Spinal cord (tissue), 10 donors: ENCODE results near the gene CSNK1E. TPM values are rescaled to one million over a fixed set of nuclear protein-coding genes. Genes with fewer than 3 reads are reported as not detected.

ENCODE experiments used
- DNase-seq, 6 donors: peaks; one replicate each; pipeline versions ENCODE4 v3.0.0 to v3.0.0-alpha.2; 2013 to 2015; ENCODE audit warnings: low spot score in 6 of 6, low read depth in 4 of 6
- H3K27ac ChIP-seq: one replicate; pipeline ENCODE4 v1.5.1; 2013; ENCODE audit warnings: low read depth, low read length, control low read depth
- H3K27me3 ChIP-seq: one replicate; pipeline ENCODE4 v1.6.1; 2013; ENCODE audit warnings: low read length; ENCODE audit not compliant: control insufficient read depth, insufficient read depth
- H3K36me3 ChIP-seq: one replicate; pipeline ENCODE4 v1.6.1; 2013; ENCODE audit warnings: low read length; ENCODE audit not compliant: control insufficient read depth, insufficient read depth
- H3K4me1 ChIP-seq: one replicate; pipeline ENCODE4 v1.6.1; 2013; ENCODE audit warnings: low read length; ENCODE audit not compliant: control insufficient read depth, insufficient read depth
- H3K4me3 ChIP-seq: one replicate; pipeline ENCODE4 v1.5.1; 2013; ENCODE audit warnings: low read depth, low read length, control low read depth
- H3K9me3 ChIP-seq: one replicate; pipeline ENCODE4 v1.6.1; 2013; ENCODE audit warnings: low read length; ENCODE audit not compliant: control insufficient read depth, insufficient read depth
- WGBS: methylation state at CpG from one replicate; pipeline ENCODE4 v1.1.5; 2013; ENCODE audit warnings: missing lambda C conversion rate; ENCODE audit not compliant: insufficient coverage; 5-methylcytosine and 5-hydroxymethylcytosine counted together
- polyA plus RNA-seq, 2 donors: library from polyadenylated mRNA; unstranded; fragments of 120-200 nt; gene quantifications; one replicate each; pipeline ENCODE4 v1.2.1, GENCODE V29; 2013; ENCODE audit not compliant: insufficient read length in 2 of 2
- total RNA-seq, 2 donors: library from RNA; depleted of rRNA in 1 of 2; stranded (reverse); fragments of 120-200 nt in 1 of 2; fragments of >200 nt in 1 of 2; gene quantifications; one replicate each; pipeline versions ENCODE4 v1.2.3 to v1.2.4, GENCODE V29; 2013 to 2014
- donor health status: healthy.

CSNK1E gene
- total and polyA plus RNA-seq, 4 donors: 69.1 to 254 (median 170) TPM

GRCh38 chr22:38316364-38317121 is 690 bp downstream of the CSNK1E start:
- Histone ChIP-seq H3K9me3 (no peaks in the 10 kb centered on the region), H3K4me1 (peaks cover 57% of the 10 kb centered on the region), H3K27ac (peak overlapping the region; percentile 98), H3K4me3 (peak overlapping the region; percentile 84), H3K36me3 (peaks cover 24% of the 10 kb centered on the region), H3K27me3 (no peaks in the 10 kb centered on the region)
- peak in 4 of 6 donors; percentile 57 to 90 (median 72) for DNase-seq
- WGBS: under 1% methylated on average over 51 of the region's 52 CpGs

DNA sequence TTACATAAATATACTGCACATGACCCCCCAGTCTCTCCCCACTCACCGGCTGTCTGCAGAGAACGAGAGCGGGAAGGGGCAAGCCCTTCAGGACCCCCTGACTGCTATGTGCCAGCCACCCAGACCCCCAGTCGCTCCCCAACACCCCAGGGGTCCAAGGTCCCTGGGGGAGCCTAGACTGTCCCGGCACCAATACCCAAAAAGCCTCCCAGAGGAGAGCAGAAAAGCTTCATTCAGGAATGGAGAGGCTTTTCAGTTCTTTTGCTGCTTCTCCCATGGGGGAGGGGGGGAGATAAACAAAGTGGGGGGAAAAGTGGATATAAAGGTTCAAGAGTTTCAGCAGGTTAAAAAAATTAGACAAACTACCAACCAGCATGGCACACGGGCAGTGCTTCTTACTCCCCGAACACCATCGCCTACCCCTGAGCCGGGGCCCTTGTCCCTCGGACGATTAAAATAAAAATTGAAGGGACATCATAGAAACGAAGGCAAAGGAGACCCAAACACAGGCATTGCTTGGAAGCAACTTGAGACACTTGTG is 1.3 kb downstream of the CSNK1E start:
- H3K4me1 ChIP-seq: peaks cover 63% of the 10 kb centered on the region
- WGBS: 0% methylated on average over 11 of the region's 12 CpGs
- DNase-seq: no peak

GRCh38 chr22:38314933-38315822 is 2.1 kb downstream of the CSNK1E start:
- peak overlapping the region; percentile 98 for H3K27ac ChIP-seq
- no peaks in the 10 kb centered on the region for H3K9me3 ChIP-seq
- H3K4me3 ChIP-seq: peak overlapping the region; percentile 84
- peaks cover 70% of the 10 kb centered on the region for H3K4me1 ChIP-seq
- DNase-seq: peak in 2 of 6 donors; percentile 57 to 63
- 2% methylated on average over 14 of the region's 21 CpGs for WGBS
- H3K36me3 ChIP-seq: peaks cover 37% of the 10 kb centered on the region
- no peaks in the 10 kb centered on the region for H3K27me3 ChIP-seq

More for the DNA sequence above, 1.3 kb downstream of the CSNK1E start:
- Histone ChIP-seq H3K4me3 (peak overlapping the region; percentile 84), H3K9me3 (no peaks in the 10 kb centered on the region), H3K27me3 (no peaks in the 10 kb centered on the region), H3K36me3 (peaks cover 30% of the 10 kb centered on the region), H3K27ac (peak overlapping the region; percentile 98)

DNA sequence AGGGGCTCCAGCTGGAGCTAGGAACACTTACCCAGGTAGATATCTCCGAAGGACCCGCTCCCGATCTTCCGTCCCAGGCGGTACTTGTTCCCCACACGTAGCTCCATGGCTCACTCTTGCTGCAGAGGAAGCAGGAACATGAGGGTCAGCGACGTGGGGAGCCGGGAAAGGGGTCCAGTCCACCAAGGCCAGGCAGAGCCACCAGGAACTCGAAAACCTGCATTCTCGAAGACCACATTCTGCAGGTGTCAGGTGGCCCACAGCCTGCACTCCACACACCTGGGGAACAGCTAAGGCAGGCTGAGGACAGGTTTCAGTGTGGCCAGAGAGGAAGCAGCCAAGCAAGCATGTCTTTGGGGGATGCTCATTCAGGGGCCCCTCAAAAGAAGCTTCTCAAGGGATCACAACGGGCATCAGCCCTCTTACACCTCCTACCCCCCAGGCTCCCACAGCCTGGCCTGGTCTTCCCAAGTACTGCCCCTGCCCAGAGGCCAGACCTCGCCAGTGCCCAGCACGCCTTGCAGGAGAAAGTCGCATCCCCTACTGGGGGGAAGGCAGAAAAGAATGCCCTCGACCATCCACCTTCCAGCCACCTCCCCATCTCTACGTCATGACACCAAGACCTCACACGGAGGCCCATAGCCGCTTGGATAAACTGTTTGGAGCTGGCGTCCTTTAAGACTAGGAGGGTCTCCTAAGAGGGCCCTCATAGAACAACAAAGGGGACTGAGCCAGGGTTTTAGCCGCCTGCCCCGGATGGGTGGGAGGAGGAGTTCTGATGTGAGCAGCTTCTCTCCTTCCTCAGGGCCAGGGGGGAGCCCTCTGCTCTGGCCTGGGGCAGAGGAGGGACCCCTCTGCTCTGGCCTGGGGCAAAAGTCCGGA is 2.9 kb downstream of the CSNK1E start:
- H3K4me1 ChIP-seq: peaks cover 79% of the 10 kb centered on the region
- 42% methylated on average over 19 of the region's 23 CpGs for WGBS
- peak overlapping the region; percentile 84 for H3K4me3 ChIP-seq
- H3K27ac ChIP-seq: peak overlapping the region; percentile 98
- peaks cover 46% of the 10 kb centered on the region for H3K36me3 ChIP-seq
- H3K27me3 ChIP-seq: no peaks in the 10 kb centered on the region
- no peak for DNase-seq
- no peaks in the 10 kb centered on the region for H3K9me3 ChIP-seq

DNA sequence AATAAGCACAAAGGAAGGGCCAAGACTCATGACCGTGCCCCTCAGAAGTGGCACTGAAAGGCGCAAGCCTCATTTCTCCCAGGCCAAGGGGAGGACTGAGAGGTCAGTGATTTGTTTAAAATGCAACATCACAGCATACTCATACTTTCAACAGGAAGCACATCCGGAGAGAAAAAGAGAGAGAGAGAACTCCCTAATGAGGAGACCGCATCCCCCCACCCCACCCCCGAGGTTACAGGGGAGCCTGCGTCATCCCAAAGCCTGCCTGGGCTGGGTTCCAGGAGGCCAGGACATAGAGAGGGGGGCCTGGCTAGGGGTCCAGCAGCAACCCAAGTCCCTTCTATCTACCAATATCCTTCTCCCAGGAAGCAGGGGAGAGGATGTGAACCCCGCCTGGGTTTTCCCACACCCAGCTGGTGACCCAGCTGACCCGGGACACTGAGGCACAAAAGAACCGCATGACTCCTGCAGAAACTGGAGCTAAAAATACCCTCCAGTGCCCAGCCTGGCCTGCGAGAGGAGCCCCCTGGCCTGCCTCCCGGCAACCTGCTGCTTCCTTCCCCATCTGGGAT is 3.8 kb downstream of the CSNK1E start:
- Histone ChIP-seq H3K4me3 (peak overlapping the region; percentile 14), H3K27me3 (no peaks in the 10 kb centered on the region)

GRCh38 chr22:38312261-38312800 is 4.9 kb downstream of the CSNK1E start:
- 78% methylated on average over 7 of the region's 7 CpGs for WGBS
- H3K36me3 ChIP-seq: peaks cover 58% of the 10 kb centered on the region

More for the DNA sequence above, 3.8 kb downstream of the CSNK1E start:
- WGBS: 21% methylated on average over 7 of the region's 11 CpGs
- DNase-seq: peak in 3 of 6 donors; percentile 35 to 74 (median 42)
- Histone ChIP-seq H3K36me3 (peaks cover 54% of the 10 kb centered on the region), H3K4me1 (peaks cover 86% of the 10 kb centered on the region), H3K9me3 (no peaks in the 10 kb centered on the region), H3K27ac (peak overlapping the region; percentile 98)

GRCh38 chr22:38311323-38311620 is 6.0 kb downstream of the CSNK1E start:
- no peaks in the 10 kb centered on the region for H3K9me3 ChIP-seq
- no peak for DNase-seq
- no peak overlapping the region for H3K4me3 ChIP-seq
- H3K27me3 ChIP-seq: no peaks in the 10 kb centered on the region
- peaks cover 60% of the 10 kb centered on the region for H3K36me3 ChIP-seq
- no peak overlapping the region for H3K27ac ChIP-seq
- WGBS: 84% methylated on average over 4 of the region's 4 CpGs
- peaks cover 89% of the 10 kb centered on the region for H3K4me1 ChIP-seq

More at GRCh38 chr22:38312261-38312800, 4.9 kb downstream of the CSNK1E start:
- no peak for DNase-seq
- Histone ChIP-seq H3K27me3 (no peaks in the 10 kb centered on the region), H3K27ac (no peak overlapping the region), H3K4me3 (no peak overlapping the region), H3K9me3 (no peaks in the 10 kb centered on the region), H3K4me1 (peaks cover 82% of the 10 kb centered on the region)

GRCh38 chr22:38310518-38311322 is 6.5 kb downstream of the CSNK1E start:
- peaks cover 89% of the 10 kb centered on the region for H3K4me1 ChIP-seq
- H3K36me3 ChIP-seq: peaks cover 60% of the 10 kb centered on the region
- H3K4me3 ChIP-seq: no peak overlapping the region
- no peaks in the 10 kb centered on the region for H3K27me3 ChIP-seq
- no peaks in the 10 kb centered on the region for H3K9me3 ChIP-seq
- DNase-seq: no peak
- 81% methylated on average over 13 of the region's 18 CpGs for WGBS
- no peak overlapping the region for H3K27ac ChIP-seq
